SK-N-SH treated with all-trans-retinoic acid at 6 μM for 48 hours (cell line): ENCODE measurements around the gene RIPOR2.
"Not testable (repeated sequence)": the region's sequence is repeated elsewhere in the genome, so short reads cannot be mapped to it uniquely, and the experiment has no call there.

Experiments
- ATAC-seq: fragments of 200-7000 bp; cut with Tn5 transposase; 3 replicates; pipeline ENCODE4 v1.9.1; 2020; ENCODE audit warnings: mild to moderate bottlenecking, moderate library complexity
- ARNTL ChIP-seq: fragments of 450-650 bp; formaldehyde crosslinking; IDR thresholded peaks from 2 replicates; pipeline ENCODE4 v1.5.0; 2020; ENCODE audit warnings: low read depth, mild to moderate bottlenecking, moderate library complexity, borderline replicate concordance
- GLIS3 ChIP-seq: fragments of 250-450 bp; sonication (Bioruptor Pico); IDR thresholded peaks from 2 replicates; pipeline ENCODE4 v1.5.0; 2020; ENCODE audit warnings: mild to moderate bottlenecking, moderate library complexity
- OSR1 ChIP-seq: fragments of 250-450 bp; sonication (Bioruptor Pico); IDR thresholded peaks from 2 replicates; pipeline ENCODE4 v1.8.0; 2022; ENCODE audit warnings: moderate library complexity, mild to moderate bottlenecking, inconsistent platforms
- PPARA ChIP-seq: fragments of 250-450 bp; sonication (Bioruptor Pico); IDR thresholded peaks from 2 replicates; pipeline ENCODE4 v1.5.0; 2020; ENCODE audit warnings: mild to moderate bottlenecking, borderline replicate concordance
- RARB ChIP-seq: fragments of 250-450 bp; sonication (Bioruptor Pico); IDR thresholded peaks from 2 replicates; pipeline ENCODE4 v1.8.0; 2021; ENCODE audit warnings: mild to moderate bottlenecking, moderate library complexity
- SNAI2 ChIP-seq: fragments of 250-450 bp; sonication (Bioruptor Pico); IDR thresholded peaks from 2 replicates; pipeline ENCODE4 v1.5.0; 2020; ENCODE audit warnings: mild to moderate bottlenecking, moderate library complexity
- TCF4 ChIP-seq: fragments of 250-450 bp; sonication (Bioruptor Pico); IDR thresholded peaks from 2 replicates; pipeline ENCODE4 v1.8.0; 2021; ENCODE audit warnings: mild to moderate bottlenecking, moderate library complexity, borderline replicate concordance
- TOX ChIP-seq: fragments of 250-450 bp; sonication (Bioruptor Pico); IDR thresholded peaks from 2 replicates; pipeline ENCODE4 v1.8.0; 2021; ENCODE audit warnings: mild to moderate bottlenecking, moderate library complexity, borderline replicate concordance
- ZC3H10 ChIP-seq: fragments of 250-450 bp; sonication (Bioruptor Pico); IDR thresholded peaks from 2 replicates; pipeline ENCODE4 v1.5.1; 2021; ENCODE audit warnings: mild to moderate bottlenecking, moderate library complexity
- ZFP3 ChIP-seq: fragments of 250-450 bp; sonication (Bioruptor Pico); IDR thresholded peaks from 2 replicates; pipeline ENCODE4 v1.5.0; 2020; ENCODE audit warnings: mild to moderate bottlenecking, moderate library complexity
- ZFP30 ChIP-seq: fragments of 450-650 bp; formaldehyde crosslinking; IDR thresholded peaks from 2 replicates; pipeline ENCODE4 v1.5.0; 2022; ENCODE audit warnings: mild to moderate bottlenecking, moderate library complexity
- ZNF565 ChIP-seq: fragments of 450-650 bp; formaldehyde crosslinking; conservative IDR thresholded peaks from 2 replicates; pipeline ENCODE4 v1.5.0; 2020; ENCODE audit warnings: low read depth, mild to moderate bottlenecking, moderate library complexity
- ZNF70 ChIP-seq: fragments of 450-650 bp; formaldehyde crosslinking; IDR thresholded peaks from 2 replicates; pipeline ENCODE4 v1.5.0; 2020; ENCODE audit warnings: mild to moderate bottlenecking, moderate library complexity
- ZNF8 ChIP-seq: fragments of 450-650 bp; formaldehyde crosslinking; IDR thresholded peaks from 2 replicates; pipeline ENCODE4 v1.5.0; 2020; ENCODE audit warnings: mild to moderate bottlenecking, moderate library complexity
- TF ChIP-seq, protein P1 (sequence below): fragments of 250-450 bp; sonication (Bioruptor Pico); IDR thresholded peaks from 2 replicates; pipeline ENCODE4 v1.8.0; 2020; ENCODE audit warnings: mild to moderate bottlenecking, moderate library complexity, borderline replicate concordance
- TF ChIP-seq, protein P2 (sequence below): fragments of 250-450 bp; sonication (Bioruptor Pico); IDR thresholded peaks from 2 replicates; pipeline ENCODE4 v1.8.0; 2021; ENCODE audit warnings: low read depth, mild to moderate bottlenecking, moderate library complexity, borderline replicate concordance
- TF ChIP-seq, protein P3 (sequence below): fragments of 250-450 bp; sonication (Bioruptor Pico); IDR thresholded peaks from 2 replicates; pipeline ENCODE4 v1.5.1; 2020; ENCODE audit warnings: low read depth, mild to moderate bottlenecking, moderate library complexity
- TF ChIP-seq, protein P4 (sequence below): fragments of 250-450 bp; sonication (Bioruptor Pico); IDR thresholded peaks from 2 replicates; pipeline ENCODE4 v1.5.0; 2020; ENCODE audit warnings: mild to moderate bottlenecking, moderate library complexity

RIPOR2 gene

DNA sequence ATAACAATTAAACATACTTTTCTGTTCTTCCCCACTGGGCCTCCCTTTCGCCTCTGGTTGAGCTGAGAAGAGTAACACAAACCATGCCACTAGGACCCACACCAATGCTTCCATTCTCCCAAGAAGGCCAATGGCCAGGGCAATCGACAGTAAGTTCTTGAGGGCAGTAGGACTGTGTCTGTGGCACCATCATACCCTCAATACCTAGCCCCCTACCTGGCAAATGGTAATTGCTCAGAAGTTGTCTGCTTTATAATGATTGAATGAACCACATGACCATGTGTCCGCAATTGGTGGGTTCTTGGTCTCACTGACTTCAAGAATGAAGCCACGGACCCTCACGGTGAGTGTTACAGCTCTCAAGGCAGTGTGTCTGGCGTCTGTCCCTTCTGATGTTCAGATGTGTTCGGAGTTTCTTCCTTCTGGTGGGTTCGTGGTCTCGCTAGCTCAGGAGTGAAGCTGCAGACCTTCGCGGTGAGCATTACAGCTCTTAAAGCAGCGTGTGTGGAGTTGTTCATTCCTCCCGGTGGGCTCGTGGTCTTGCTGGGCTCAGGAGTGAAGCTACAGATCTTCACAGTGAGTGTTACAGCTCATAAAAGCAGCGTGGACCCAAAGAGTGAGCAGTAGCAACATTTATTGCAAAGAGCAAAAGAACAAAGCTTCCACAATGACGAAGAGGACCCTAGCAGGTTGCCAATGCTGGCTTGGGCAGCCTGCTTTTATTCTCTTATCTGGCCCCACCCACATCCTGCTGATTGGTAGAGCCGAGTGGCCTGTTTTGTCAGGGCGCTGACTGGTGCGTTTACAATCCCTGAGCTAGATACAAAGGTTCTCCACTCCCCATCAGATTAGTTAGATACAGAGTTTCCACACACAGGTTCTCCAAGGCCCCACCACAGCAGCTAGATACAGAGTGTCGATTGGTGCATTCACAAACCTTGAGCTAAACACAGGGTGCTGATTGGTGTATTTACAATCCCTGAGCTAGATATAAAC, 170.6 kb downstream of the RIPOR2 start:
- ATAC-seq, result not testable (repeated sequence)

DNA sequence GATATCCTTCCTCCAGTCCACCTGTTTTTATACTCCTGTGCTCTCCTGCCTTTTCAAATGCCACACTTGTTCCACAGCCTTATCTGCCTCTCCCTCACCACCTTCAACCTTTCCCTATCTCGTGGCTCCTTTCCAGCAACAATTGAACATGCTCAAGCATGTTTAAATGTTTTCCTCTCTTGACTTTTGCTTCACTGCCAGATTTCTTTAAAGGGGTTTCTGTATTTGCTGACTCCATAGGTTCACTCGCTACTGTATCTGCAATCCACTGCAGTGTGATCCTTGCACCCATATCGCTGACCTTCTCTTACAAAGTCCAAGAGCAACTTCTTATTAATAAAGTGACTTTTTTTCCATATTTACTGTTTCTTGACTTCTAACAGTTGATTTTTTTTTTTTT, 172.2 kb downstream of the RIPOR2 start:
- no peak for ATAC-seq
- no peak for TF ChIP-seq ZFP3
- TF ChIP-seq, protein P1, sequence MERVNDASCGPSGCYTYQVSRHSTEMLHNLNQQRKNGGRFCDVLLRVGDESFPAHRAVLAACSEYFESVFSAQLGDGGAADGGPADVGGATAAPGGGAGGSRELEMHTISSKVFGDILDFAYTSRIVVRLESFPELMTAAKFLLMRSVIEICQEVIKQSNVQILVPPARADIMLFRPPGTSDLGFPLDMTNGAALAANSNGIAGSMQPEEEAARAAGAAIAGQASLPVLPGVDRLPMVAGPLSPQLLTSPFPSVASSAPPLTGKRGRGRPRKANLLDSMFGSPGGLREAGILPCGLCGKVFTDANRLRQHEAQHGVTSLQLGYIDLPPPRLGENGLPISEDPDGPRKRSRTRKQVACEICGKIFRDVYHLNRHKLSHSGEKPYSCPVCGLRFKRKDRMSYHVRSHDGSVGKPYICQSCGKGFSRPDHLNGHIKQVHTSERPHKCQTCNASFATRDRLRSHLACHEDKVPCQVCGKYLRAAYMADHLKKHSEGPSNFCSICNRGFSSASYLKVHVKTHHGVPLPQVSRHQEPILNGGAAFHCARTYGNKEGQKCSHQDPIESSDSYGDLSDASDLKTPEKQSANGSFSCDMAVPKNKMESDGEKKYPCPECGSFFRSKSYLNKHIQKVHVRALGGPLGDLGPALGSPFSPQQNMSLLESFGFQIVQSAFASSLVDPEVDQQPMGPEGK (CRISPR knock-in tag), result no peak
- no peak for TF ChIP-seq PPARA (CRISPR knock-in tag)
- TF ChIP-seq RARB, result no peak
- TF ChIP-seq GLIS3 (CRISPR knock-in tag), result no peak
- TF ChIP-seq ZNF565 (CRISPR knock-in tag), result no peak
- no peak for TF ChIP-seq SNAI2
- TF ChIP-seq, protein P2, sequence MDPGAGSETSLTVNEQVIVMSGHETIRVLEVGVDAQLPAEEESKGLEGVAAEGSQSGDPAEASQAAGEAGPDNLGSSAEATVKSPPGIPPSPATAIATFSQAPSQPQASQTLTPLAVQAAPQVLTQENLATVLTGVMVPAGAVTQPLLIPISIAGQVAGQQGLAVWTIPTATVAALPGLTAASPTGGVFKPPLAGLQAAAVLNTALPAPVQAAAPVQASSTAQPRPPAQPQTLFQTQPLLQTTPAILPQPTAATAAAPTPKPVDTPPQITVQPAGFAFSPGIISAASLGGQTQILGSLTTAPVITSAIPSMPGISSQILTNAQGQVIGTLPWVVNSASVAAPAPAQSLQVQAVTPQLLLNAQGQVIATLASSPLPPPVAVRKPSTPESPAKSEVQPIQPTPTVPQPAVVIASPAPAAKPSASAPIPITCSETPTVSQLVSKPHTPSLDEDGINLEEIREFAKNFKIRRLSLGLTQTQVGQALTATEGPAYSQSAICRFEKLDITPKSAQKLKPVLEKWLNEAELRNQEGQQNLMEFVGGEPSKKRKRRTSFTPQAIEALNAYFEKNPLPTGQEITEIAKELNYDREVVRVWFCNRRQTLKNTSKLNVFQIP (CRISPR knock-in tag), result no peak
- no peak for TF ChIP-seq ZFP30 (CRISPR knock-in tag)
- TF ChIP-seq ZNF70 (CRISPR knock-in tag), result no peak
- TF ChIP-seq ARNTL, result no peak
- no peak for TF ChIP-seq TCF4 (CRISPR knock-in tag)

DNA sequence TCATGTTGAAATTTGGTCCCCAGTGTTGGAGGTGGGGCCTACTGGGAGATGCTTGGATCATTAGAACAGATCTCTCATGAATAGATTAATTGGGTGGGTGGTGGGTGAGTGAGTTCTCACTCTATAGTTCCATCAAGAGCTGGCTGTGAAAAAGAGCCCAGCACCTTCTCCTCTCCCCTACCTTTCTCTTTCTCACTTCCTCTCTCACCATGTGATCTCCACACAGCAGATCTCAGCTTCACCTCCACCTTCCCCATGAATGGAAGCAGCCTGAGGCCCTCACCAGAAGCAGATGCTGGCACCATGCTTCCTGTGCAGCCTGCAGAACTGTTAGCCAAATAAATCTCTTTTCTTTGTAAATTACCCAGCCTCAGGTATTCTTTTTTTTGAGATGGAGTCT, 173.9 kb downstream of the RIPOR2 start:
- ATAC-seq, result no peak
- no peak for TF ChIP-seq TOX (CRISPR knock-in tag)
- TF ChIP-seq OSR1 (CRISPR knock-in tag), result no peak
- TF ChIP-seq ZC3H10, result no peak
- TF ChIP-seq PPARA (CRISPR knock-in tag), result no peak
- TF ChIP-seq, protein P2 (CRISPR knock-in tag), result no peak
- TF ChIP-seq, protein P1 (CRISPR knock-in tag), result no peak
- no peak for TF ChIP-seq ZNF565 (CRISPR knock-in tag)
- TF ChIP-seq RARB, result no peak
- TF ChIP-seq TCF4 (CRISPR knock-in tag), result no peak
- TF ChIP-seq, protein P3, sequence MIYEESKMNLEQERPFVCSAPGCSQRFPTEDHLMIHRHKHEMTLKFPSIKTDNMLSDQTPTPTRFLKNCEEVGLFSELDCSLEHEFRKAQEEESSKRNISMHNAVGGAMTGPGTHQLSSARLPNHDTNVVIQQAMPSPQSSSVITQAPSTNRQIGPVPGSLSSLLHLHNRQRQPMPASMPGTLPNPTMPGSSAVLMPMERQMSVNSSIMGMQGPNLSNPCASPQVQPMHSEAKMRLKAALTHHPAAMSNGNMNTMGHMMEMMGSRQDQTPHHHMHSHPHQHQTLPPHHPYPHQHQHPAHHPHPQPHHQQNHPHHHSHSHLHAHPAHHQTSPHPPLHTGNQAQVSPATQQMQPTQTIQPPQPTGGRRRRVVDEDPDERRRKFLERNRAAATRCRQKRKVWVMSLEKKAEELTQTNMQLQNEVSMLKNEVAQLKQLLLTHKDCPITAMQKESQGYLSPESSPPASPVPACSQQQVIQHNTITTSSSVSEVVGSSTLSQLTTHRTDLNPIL (CRISPR knock-in tag), result no peak
- TF ChIP-seq, protein P4, sequence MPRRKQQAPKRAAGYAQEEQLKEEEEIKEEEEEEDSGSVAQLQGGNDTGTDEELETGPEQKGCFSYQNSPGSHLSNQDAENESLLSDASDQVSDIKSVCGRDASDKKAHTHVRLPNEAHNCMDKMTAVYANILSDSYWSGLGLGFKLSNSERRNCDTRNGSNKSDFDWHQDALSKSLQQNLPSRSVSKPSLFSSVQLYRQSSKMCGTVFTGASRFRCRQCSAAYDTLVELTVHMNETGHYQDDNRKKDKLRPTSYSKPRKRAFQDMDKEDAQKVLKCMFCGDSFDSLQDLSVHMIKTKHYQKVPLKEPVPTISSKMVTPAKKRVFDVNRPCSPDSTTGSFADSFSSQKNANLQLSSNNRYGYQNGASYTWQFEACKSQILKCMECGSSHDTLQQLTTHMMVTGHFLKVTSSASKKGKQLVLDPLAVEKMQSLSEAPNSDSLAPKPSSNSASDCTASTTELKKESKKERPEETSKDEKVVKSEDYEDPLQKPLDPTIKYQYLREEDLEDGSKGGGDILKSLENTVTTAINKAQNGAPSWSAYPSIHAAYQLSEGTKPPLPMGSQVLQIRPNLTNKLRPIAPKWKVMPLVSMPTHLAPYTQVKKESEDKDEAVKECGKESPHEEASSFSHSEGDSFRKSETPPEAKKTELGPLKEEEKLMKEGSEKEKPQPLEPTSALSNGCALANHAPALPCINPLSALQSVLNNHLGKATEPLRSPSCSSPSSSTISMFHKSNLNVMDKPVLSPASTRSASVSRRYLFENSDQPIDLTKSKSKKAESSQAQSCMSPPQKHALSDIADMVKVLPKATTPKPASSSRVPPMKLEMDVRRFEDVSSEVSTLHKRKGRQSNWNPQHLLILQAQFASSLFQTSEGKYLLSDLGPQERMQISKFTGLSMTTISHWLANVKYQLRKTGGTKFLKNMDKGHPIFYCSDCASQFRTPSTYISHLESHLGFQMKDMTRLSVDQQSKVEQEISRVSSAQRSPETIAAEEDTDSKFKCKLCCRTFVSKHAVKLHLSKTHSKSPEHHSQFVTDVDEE (CRISPR knock-in tag), result no peak
- no peak for TF ChIP-seq ZNF8 (CRISPR knock-in tag)
- no peak for TF ChIP-seq SNAI2
